H9 (cell line): ENCODE measurements around the gene GATA2. TPM values are rescaled to one million over a fixed set of nuclear protein-coding genes. Genes with fewer than 3 reads are reported as not detected.

Experiments used
- DNase-seq: peaks from one replicate; pipeline ENCODE4 v3.0.0-alpha.2; 2017
- H2AFZ ChIP-seq: one replicate; pipeline ENCODE4 v1.6.1; 2013; ENCODE audit warnings: mild to moderate bottlenecking, low read length, control low read depth, moderate library complexity
- H2AK5ac ChIP-seq: 2 replicates; pipeline ENCODE4 v1.6.1; 2013; ENCODE audit warnings: low read length, control low read depth, mixed read lengths; ENCODE audit not compliant: insufficient read length
- H2BK120ac ChIP-seq: one replicate; pipeline ENCODE4 v1.6.1; 2013; ENCODE audit warnings: low read depth, mild to moderate bottlenecking, low read length, control low read depth, inconsistent platforms; ENCODE audit not compliant: poor library complexity, severe bottlenecking
- H2BK12ac ChIP-seq: 2 replicates; pipeline ENCODE4 v1.6.1; 2013; ENCODE audit warnings: low read length, control low read depth, mixed read lengths, low read depth; ENCODE audit not compliant: insufficient read length
- H2BK15ac ChIP-seq: 2 replicates; pipeline ENCODE4 v1.6.1; 2013; ENCODE audit warnings: low read depth, low read length, control low read depth
- H2BK20ac ChIP-seq: one replicate; pipeline ENCODE4 v1.6.1; 2013; ENCODE audit warnings: low read depth, mild to moderate bottlenecking, low read length, control low read depth, inconsistent platforms; ENCODE audit not compliant: poor library complexity, severe bottlenecking
- H2BK5ac ChIP-seq: 2 replicates; pipeline ENCODE4 v1.6.1; 2013; ENCODE audit warnings: low read length, control low read depth, mixed read lengths; ENCODE audit not compliant: insufficient read length
- H3K14ac ChIP-seq: 2 replicates; pipeline ENCODE4 v1.6.1; 2013; ENCODE audit warnings: low read length, control low read depth; ENCODE audit not compliant: insufficient read depth
- H3K18ac ChIP-seq: 2 replicates; pipeline ENCODE4 v1.6.1; 2013; ENCODE audit warnings: low read depth, mild to moderate bottlenecking, mixed read lengths, low read length, control low read depth; ENCODE audit not compliant: insufficient read length
- H3K23ac ChIP-seq: 2 replicates; pipeline ENCODE4 v1.6.1; 2013; ENCODE audit warnings: low read length, control low read depth, mixed read lengths, low read depth; ENCODE audit not compliant: insufficient read length
- H3K23me2 ChIP-seq: 2 replicates; pipeline ENCODE4 v1.6.1; 2013; ENCODE audit warnings: low read depth, mild to moderate bottlenecking, mixed read lengths, low read length, control low read depth; ENCODE audit not compliant: insufficient read length, poor library complexity, severe bottlenecking
- H3K27ac ChIP-seq: 2 replicates; pipeline ENCODE4 v1.5.1; 2013; ENCODE audit warnings: low read length, control low read depth, mixed read lengths, low read depth; ENCODE audit not compliant: insufficient read length
- H3K27me3 ChIP-seq: 2 replicates; pipeline ENCODE4 v1.6.1; 2013; ENCODE audit warnings: low read length, control low read depth, inconsistent platforms; ENCODE audit not compliant: insufficient read depth
- H3K4ac ChIP-seq: 2 replicates; pipeline ENCODE4 v1.6.1; 2013; ENCODE audit warnings: low read depth, mild to moderate bottlenecking, control low read depth, inconsistent platforms, low read length, moderate library complexity
- H3K4me1 ChIP-seq: 2 replicates; pipeline ENCODE4 v1.6.1; 2013; ENCODE audit warnings: low read length, control low read depth, inconsistent platforms; ENCODE audit not compliant: insufficient read depth
- H3K4me2 ChIP-seq: 2 replicates; pipeline ENCODE4 v1.6.1; 2013; ENCODE audit warnings: low read length, control low read depth, mixed read lengths; ENCODE audit not compliant: insufficient read length, insufficient read depth
- H3K56ac ChIP-seq: 2 replicates; pipeline ENCODE4 v1.6.1; 2013; ENCODE audit warnings: low read depth, mild to moderate bottlenecking, mixed read lengths, low read length, control low read depth; ENCODE audit not compliant: insufficient read length
- H3K79me1 ChIP-seq: 2 replicates; pipeline ENCODE4 v1.6.1; 2013; ENCODE audit warnings: low read depth, mild to moderate bottlenecking, moderate library complexity, low read length, control low read depth, inconsistent platforms; ENCODE audit not compliant: insufficient read depth, poor library complexity, severe bottlenecking
- H3K79me2 ChIP-seq: 2 replicates; pipeline ENCODE4 v1.6.1; 2013; ENCODE audit warnings: low read length, control low read depth, inconsistent platforms; ENCODE audit not compliant: insufficient read depth
- H3K9ac ChIP-seq: 2 replicates; pipeline ENCODE4 v1.6.1; 2013; ENCODE audit warnings: low read length, control low read depth, mixed read lengths; ENCODE audit not compliant: insufficient read length; ENCODE audit errors: extremely low read depth
- H3K9me3 ChIP-seq: one replicate; pipeline ENCODE4 v1.6.1; 2013; ENCODE audit warnings: low read depth, low read length, inconsistent platforms; ENCODE audit not compliant: control insufficient read depth
- H3T11ph ChIP-seq: one replicate; pipeline ENCODE4 v1.6.1; 2013; ENCODE audit warnings: mild to moderate bottlenecking, low read length, control low read depth, inconsistent platforms
- H4K20me1 ChIP-seq: one replicate; pipeline ENCODE4 v1.6.1; 2013; ENCODE audit not compliant: control insufficient read depth, insufficient read length, insufficient read depth
- H4K5ac ChIP-seq: 2 replicates; pipeline ENCODE4 v1.6.1; 2013; ENCODE audit warnings: low read depth, mild to moderate bottlenecking, mixed read lengths, low read length, control low read depth; ENCODE audit not compliant: insufficient read length
- H4K8ac ChIP-seq: replicated peaks from 2 replicates; pipeline ENCODE4 v1.6.1; 2013; ENCODE audit warnings: low read length, control low read depth, mixed read lengths, low read depth; ENCODE audit not compliant: insufficient read length
- H4K91ac ChIP-seq: 2 replicates; pipeline ENCODE4 v1.6.1; 2013; ENCODE audit warnings: low read depth, mild to moderate bottlenecking, moderate library complexity, mixed read lengths, low read length, control low read depth; ENCODE audit not compliant: insufficient read length
- H3K27ac Mint-ChIP-seq, 3 experiments: 2 replicates in 2 of 3; 3 replicates in 1 of 3; pipeline ENCODE4 v1.8.0; 2020 to 2021; ENCODE audit warnings: mixed read lengths in 3 of 3, mild to moderate bottlenecking in 1 of 3, moderate library complexity in 1 of 3
- H3K27me3 Mint-ChIP-seq: 2 replicates; pipeline ENCODE4 v1.8.0; 2021; ENCODE audit warnings: low read depth, mild to moderate bottlenecking, moderate library complexity, mixed read lengths
- H3K36me3 Mint-ChIP-seq, 3 experiments: 2 replicates in 2 of 3; 3 replicates in 1 of 3; pipeline ENCODE4 v1.8.0; 2020 to 2021; ENCODE audit warnings: low read depth in 3 of 3, mixed read lengths in 3 of 3; ENCODE audit not compliant: insufficient read depth in 1 of 3
- H3K4me1 Mint-ChIP-seq, 2 experiments: 2 replicates each; pipeline ENCODE4 v1.8.0; 2020; ENCODE audit warnings: mixed read lengths in 2 of 2
- H3K4me3 Mint-ChIP-seq, 2 experiments: 2 replicates in 1 of 2; 3 replicates in 1 of 2; pipeline ENCODE4 v1.8.0; 2020 to 2021; ENCODE audit warnings: mild to moderate bottlenecking in 2 of 2, mixed read lengths in 2 of 2, moderate library complexity in 1 of 2
- H3K9me3 Mint-ChIP-seq, 2 experiments: 2 replicates in 1 of 2; 3 replicates in 1 of 2; pipeline ENCODE4 v1.8.0; 2020; ENCODE audit warnings: mild to moderate bottlenecking in 2 of 2, mixed read lengths in 2 of 2, moderate library complexity in 1 of 2
- WGBS: extraction: QIAGEN DNeasy Blood & Tissue Kit; methylation state at CpG from one replicate; pipeline ENCODE4 v1.1.7; 2013; ENCODE audit warnings: missing lambda C conversion rate, low lambda C conversion rate, mixed read lengths; ENCODE audit not compliant: insufficient read length; ENCODE audit errors: extremely low coverage; 5-methylcytosine and 5-hydroxymethylcytosine counted together
- total RNA-seq: library from RNA; stranded (reverse); gene quantifications from 2 replicates; pipeline ENCODE4 v1.2.1, GENCODE V29; 2021
- TF ChIP-seq, protein P1 (sequence below): fragments of 200-600 bp; sonication (generic); conservative IDR thresholded peaks from 3 replicates; pipeline ENCODE4 v1.8.0; 2021; ENCODE audit warnings: antibody characterized with exemption, mild to moderate bottlenecking

Gene GATA2
- total RNA-seq, 1 experiment from 2014 or later = 1.9 TPM

GRCh38 chr3:128537091-128537703 is 44.2 kb upstream of the GATA2 start:
- H3K27ac Mint-ChIP-seq = no peak overlapping the region; a peak in 1 of 7 replicates
- H3K27me3 ChIP-seq = no peaks in the 10 kb centered on the region
- WGBS = no CpG with 5 or more reads among the region's 4 CpGs
- H3K4me1 Mint-ChIP-seq = peaks cover 0 to 5% of the 10 kb centered on the region in 2 experiments; a peak in 2 of 4 replicates
- H2BK12ac ChIP-seq = no peak overlapping the region
- no peak overlapping the region for H4K91ac ChIP-seq
- H4K8ac ChIP-seq = no peak overlapping the region
- no peaks in the 10 kb centered on the region for H3K9me3 ChIP-seq
- no peak overlapping the region for H2AFZ ChIP-seq
- no peaks in the 10 kb centered on the region for H3K4me1 ChIP-seq
- no peak overlapping the region for H3K18ac ChIP-seq
- no peak overlapping the region for H4K5ac ChIP-seq
- H3K27ac ChIP-seq = no peak overlapping the region
- no peak overlapping the region for H3K4me3 Mint-ChIP-seq
- no peaks in the 10 kb centered on the region for H3K79me2 ChIP-seq
- no peak overlapping the region for H2BK20ac ChIP-seq
- H3K14ac ChIP-seq = no peak overlapping the region
- no peaks in the 10 kb centered on the region for H4K20me1 ChIP-seq
- H3K4ac ChIP-seq = no peak overlapping the region
- TF ChIP-seq, protein P1, sequence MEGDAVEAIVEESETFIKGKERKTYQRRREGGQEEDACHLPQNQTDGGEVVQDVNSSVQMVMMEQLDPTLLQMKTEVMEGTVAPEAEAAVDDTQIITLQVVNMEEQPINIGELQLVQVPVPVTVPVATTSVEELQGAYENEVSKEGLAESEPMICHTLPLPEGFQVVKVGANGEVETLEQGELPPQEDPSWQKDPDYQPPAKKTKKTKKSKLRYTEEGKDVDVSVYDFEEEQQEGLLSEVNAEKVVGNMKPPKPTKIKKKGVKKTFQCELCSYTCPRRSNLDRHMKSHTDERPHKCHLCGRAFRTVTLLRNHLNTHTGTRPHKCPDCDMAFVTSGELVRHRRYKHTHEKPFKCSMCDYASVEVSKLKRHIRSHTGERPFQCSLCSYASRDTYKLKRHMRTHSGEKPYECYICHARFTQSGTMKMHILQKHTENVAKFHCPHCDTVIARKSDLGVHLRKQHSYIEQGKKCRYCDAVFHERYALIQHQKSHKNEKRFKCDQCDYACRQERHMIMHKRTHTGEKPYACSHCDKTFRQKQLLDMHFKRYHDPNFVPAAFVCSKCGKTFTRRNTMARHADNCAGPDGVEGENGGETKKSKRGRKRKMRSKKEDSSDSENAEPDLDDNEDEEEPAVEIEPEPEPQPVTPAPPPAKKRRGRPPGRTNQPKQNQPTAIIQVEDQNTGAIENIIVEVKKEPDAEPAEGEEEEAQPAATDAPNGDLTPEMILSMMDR = no peak
- H2BK120ac ChIP-seq = no peak overlapping the region
- no peak overlapping the region for H3K4me2 ChIP-seq
- no peak overlapping the region for H3K23ac ChIP-seq
- H3T11ph ChIP-seq = no peak overlapping the region
- H2BK5ac ChIP-seq = no peak overlapping the region
- H3K79me1 ChIP-seq = no peaks in the 10 kb centered on the region
- no peaks in the 10 kb centered on the region for H3K23me2 ChIP-seq
- peaks cover 57% of the 10 kb centered on the region for H3K27me3 Mint-ChIP-seq
- no peak overlapping the region for H2BK15ac ChIP-seq
- no peak for DNase-seq
- no peak overlapping the region for H2AK5ac ChIP-seq
- H3K56ac ChIP-seq = no peak overlapping the region
- H3K36me3 Mint-ChIP-seq = no peaks in the 10 kb centered on the region
- H3K9ac ChIP-seq = no peak overlapping the region
- peaks cover 0 to 3% of the 10 kb centered on the region in 2 experiments; a peak in 1 of 5 replicates for H3K9me3 Mint-ChIP-seq
